ENCODE measurements around the gene AGAP1. TPM values are rescaled to one million over a fixed set of nuclear protein-coding genes. Genes with fewer than 3 reads are reported as not detected.

The AGAP1 gene
- total RNA-seq, 1 donor from 2014 or later = 43.8 TPM

DNA sequence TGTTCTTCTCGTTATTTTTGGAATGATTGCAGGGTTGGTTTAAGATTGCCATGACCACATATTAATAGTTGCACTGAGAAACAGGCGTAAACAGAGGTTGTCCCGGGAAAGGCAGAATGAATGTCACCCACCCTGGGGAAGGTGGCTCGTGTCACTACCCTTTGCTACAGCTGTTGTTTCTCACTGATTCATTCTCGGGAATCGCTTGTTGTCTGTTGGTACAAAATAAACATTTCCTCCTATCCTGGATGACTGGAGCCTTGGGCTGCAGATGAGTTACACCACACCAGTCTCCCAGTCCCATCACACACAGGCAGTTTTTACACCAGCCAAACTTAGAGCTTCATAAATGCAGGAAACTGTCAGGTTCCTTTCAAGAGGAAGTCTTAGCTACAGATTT, 457.6 kb downstream of the AGAP1 start:
- no peak for DNase-seq (ENCODE audit: extremely low spot score, unreplicated experiment)
- Mint-ChIP-seq H3K27ac (ENCODE audit: unreplicated experiment) (peak overlapping the region; percentile 73), H3K4me3 (ENCODE audit: unreplicated experiment) (peak overlapping the region; percentile 22), H3K27me3 (ENCODE audit: unreplicated experiment) (no peaks in the 10 kb centered on the region), H3K36me3 (ENCODE audit: unreplicated experiment) (peaks cover 1% of the 10 kb centered on the region), H3K9me3 (ENCODE audit: unreplicated experiment) (no peaks in the 10 kb centered on the region), H3K4me1 (ENCODE audit: unreplicated experiment) (peaks cover 50% of the 10 kb centered on the region)
- TF ChIP-seq, protein P1, sequence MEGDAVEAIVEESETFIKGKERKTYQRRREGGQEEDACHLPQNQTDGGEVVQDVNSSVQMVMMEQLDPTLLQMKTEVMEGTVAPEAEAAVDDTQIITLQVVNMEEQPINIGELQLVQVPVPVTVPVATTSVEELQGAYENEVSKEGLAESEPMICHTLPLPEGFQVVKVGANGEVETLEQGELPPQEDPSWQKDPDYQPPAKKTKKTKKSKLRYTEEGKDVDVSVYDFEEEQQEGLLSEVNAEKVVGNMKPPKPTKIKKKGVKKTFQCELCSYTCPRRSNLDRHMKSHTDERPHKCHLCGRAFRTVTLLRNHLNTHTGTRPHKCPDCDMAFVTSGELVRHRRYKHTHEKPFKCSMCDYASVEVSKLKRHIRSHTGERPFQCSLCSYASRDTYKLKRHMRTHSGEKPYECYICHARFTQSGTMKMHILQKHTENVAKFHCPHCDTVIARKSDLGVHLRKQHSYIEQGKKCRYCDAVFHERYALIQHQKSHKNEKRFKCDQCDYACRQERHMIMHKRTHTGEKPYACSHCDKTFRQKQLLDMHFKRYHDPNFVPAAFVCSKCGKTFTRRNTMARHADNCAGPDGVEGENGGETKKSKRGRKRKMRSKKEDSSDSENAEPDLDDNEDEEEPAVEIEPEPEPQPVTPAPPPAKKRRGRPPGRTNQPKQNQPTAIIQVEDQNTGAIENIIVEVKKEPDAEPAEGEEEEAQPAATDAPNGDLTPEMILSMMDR (IDR thresholded peaks at IDR 0.05) = no peak

GRCh38 chr2:235951982-235952381, 458.1 kb downstream of the AGAP1 start:
- Mint-ChIP-seq H3K4me3 (ENCODE audit: unreplicated experiment) (no peak overlapping the region), H3K4me1 (ENCODE audit: unreplicated experiment) (peaks cover 47% of the 10 kb centered on the region), H3K36me3 (ENCODE audit: unreplicated experiment) (peaks cover 3% of the 10 kb centered on the region), H3K27me3 (ENCODE audit: unreplicated experiment) (no peaks in the 10 kb centered on the region), H3K27ac (ENCODE audit: unreplicated experiment) (peak overlapping the region; percentile 73), H3K9me3 (ENCODE audit: unreplicated experiment) (no peaks in the 10 kb centered on the region)
- DNase-seq (ENCODE audit: extremely low spot score, unreplicated experiment) = no peak
- TF ChIP-seq, protein P1 (IDR thresholded peaks at IDR 0.05) = no peak

- no peaks in the 10 kb centered on the region for H3K27me3 Mint-ChIP-seq (ENCODE audit: unreplicated experiment)
- no peak for DNase-seq (ENCODE audit: extremely low spot score, unreplicated experiment)
- H3K36me3 Mint-ChIP-seq (ENCODE audit: unreplicated experiment) = peaks cover 3% of the 10 kb centered on the region
- H3K27ac Mint-ChIP-seq (ENCODE audit: unreplicated experiment) = peak overlapping the region; percentile 34
- H3K9me3 Mint-ChIP-seq (ENCODE audit: unreplicated experiment) = no peaks in the 10 kb centered on the region
- TF ChIP-seq, protein P1 (IDR thresholded peaks at IDR 0.05) = no peak
- H3K4me3 Mint-ChIP-seq (ENCODE audit: unreplicated experiment) = no peak overlapping the region
- peaks cover 47% of the 10 kb centered on the region for H3K4me1 Mint-ChIP-seq (ENCODE audit: unreplicated experiment)
Observed at GRCh38 chr2:235952714-235953113, 458.9 kb downstream of the AGAP1 start.

DNA sequence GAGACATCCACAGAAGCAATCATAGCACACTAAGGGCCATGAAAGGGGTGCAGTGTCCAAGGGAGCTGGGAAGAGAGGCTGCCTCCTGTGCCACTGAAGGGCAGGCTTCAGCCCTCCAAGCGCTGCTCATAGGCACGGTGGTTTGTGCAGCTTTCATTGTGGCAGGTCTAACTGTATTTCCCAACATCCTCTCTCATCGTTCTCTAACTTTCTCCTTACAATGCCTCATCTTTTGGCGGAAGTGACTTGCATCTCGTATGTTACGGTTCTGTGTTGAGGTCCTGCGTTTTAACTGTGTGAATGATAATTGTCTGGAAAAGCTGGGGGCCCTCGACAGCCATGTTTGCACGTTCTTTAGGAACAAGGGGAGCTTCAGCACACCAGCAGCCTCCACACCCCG, 460.4 kb downstream of the AGAP1 start:
- TF ChIP-seq, protein P1 (IDR thresholded peaks at IDR 0.05) = no peak
- Mint-ChIP-seq H3K4me1 (ENCODE audit: unreplicated experiment) (peaks cover 53% of the 10 kb centered on the region), H3K4me3 (ENCODE audit: unreplicated experiment) (no peak overlapping the region), H3K27me3 (ENCODE audit: unreplicated experiment) (no peaks in the 10 kb centered on the region), H3K27ac (ENCODE audit: unreplicated experiment) (no peak overlapping the region), H3K36me3 (ENCODE audit: unreplicated experiment) (peaks cover 2% of the 10 kb centered on the region), H3K9me3 (ENCODE audit: unreplicated experiment) (no peaks in the 10 kb centered on the region)
- DNase-seq (ENCODE audit: extremely low spot score, unreplicated experiment) = no peak

GRCh38 chr2:235954888-235955480, 461.1 kb downstream of the AGAP1 start:
- H3K27me3 Mint-ChIP-seq (ENCODE audit: unreplicated experiment) = no peaks in the 10 kb centered on the region
- TF ChIP-seq, protein P1 (IDR thresholded peaks at IDR 0.05) = no peak
- no peaks in the 10 kb centered on the region for H3K9me3 Mint-ChIP-seq (ENCODE audit: unreplicated experiment)
- peaks cover 2% of the 10 kb centered on the region for H3K36me3 Mint-ChIP-seq (ENCODE audit: unreplicated experiment)
- H3K4me1 Mint-ChIP-seq (ENCODE audit: unreplicated experiment) = peaks cover 49% of the 10 kb centered on the region
- no peak overlapping the region for H3K4me3 Mint-ChIP-seq (ENCODE audit: unreplicated experiment)
- no peak for DNase-seq (ENCODE audit: extremely low spot score, unreplicated experiment)
- H3K27ac Mint-ChIP-seq (ENCODE audit: unreplicated experiment) = no peak overlapping the region

Measured in osteocyte (in vitro differentiated cells).